HCT116 (cell line): ENCODE data around the gene GSC2. TPM values are rescaled to one million over a fixed set of nuclear protein-coding genes. Genes with fewer than 3 reads are reported as not detected.

Experiments
- ATAC-seq: fragments of 200-7000 bp; cut with Tn5 transposase; 2 replicates; pipeline ENCODE4 v1.9.1; 2020; ENCODE audit warnings: mild to moderate bottlenecking, moderate library complexity
- BruUV-seq: library from RNA; stranded (reverse); fragments of 400-500 nt; replicated peaks from 2 replicates; lab custom pipeline; 2021; lab: Mats Ljungman, UMichigan
- CTCF ChIA-PET: fragments of 300-600 bp; sonication (Branson Sonifier 250); formaldehyde crosslinking; loops from one replicate; lab custom pipeline; 2021; ENCODE audit warnings: antibody characterized with exemption; lab: Charles Lee
- POLR2A ChIA-PET: fragments of 300-600, 350-600 bp; sonication (Branson Sonifier 250); formaldehyde crosslinking; loops from one replicate; lab custom pipeline; 2021; ENCODE audit warnings: antibody characterized with exemption; lab: Charles Lee
- RAD21 ChIA-PET, 2 experiments: fragments of 300-600 bp; sonication (Branson Sonifier 250); formaldehyde crosslinking; loops; one replicate each; lab custom pipeline; 2023; ENCODE audit warnings: low total read pairs in 2 of 2; ENCODE audit not compliant: uncharacterized antibody in 2 of 2, unreplicated experiment in 2 of 2, low non-redundant PET in 1 of 2; lab: Charles Lee
- DNase-seq: peaks from one replicate; pipeline ENCODE4 v3.0.0-alpha.2; 2010; ENCODE audit warnings: low read depth, low spot score
- H2AFZ ChIP-seq: fragments of 200-600 bp; shearing (Covaris generic), sonication (generic); 2 replicates; pipeline ENCODE4 v1.6.1; 2017; ENCODE audit warnings: low read depth, mixed run types, mixed read lengths, antibody characterized with exemption, low read length; ENCODE audit not compliant: poor library complexity, severe bottlenecking
- H3K27ac ChIP-seq: 2 replicates; pipeline ENCODE4 v1.5.1; 2012; ENCODE audit warnings: low read depth, low read length
- H3K27me3 ChIP-seq: fragments of 200-600 bp; sonication (generic); 2 replicates; pipeline ENCODE4 v1.6.1; 2016; ENCODE audit warnings: mixed run types, low read length, mixed read lengths; ENCODE audit not compliant: insufficient read depth
- H3K36me3 ChIP-seq, 2 experiments: fragments of 200-500 bp in 1 of 2; fragments of 200-600 bp in 1 of 2; sonication (Bioruptor generic) in 1 of 2; sonication (generic) in 1 of 2; 2 replicates each; pipeline versions ENCODE4 v1.5.1 to v1.6.1; 2014 to 2016; ENCODE audit warnings: low read length in 2 of 2, inconsistent platforms in 1 of 2, mixed read lengths in 1 of 2, mixed run types in 1 of 2; ENCODE audit not compliant: insufficient read depth in 2 of 2, control insufficient read depth in 1 of 2
- H3K4me1 ChIP-seq, 2 experiments: fragments of 200-600 bp in 1 of 2; sonication (generic) in 1 of 2; 2 replicates each; pipeline versions ENCODE4 v1.5.1 to v1.6.1; 2012 to 2017; ENCODE audit warnings: low read length in 2 of 2, inconsistent platforms in 1 of 2, mild to moderate bottlenecking in 1 of 2, mixed read lengths in 1 of 2, mixed run types in 1 of 2, moderate library complexity in 1 of 2; ENCODE audit not compliant: insufficient read depth in 2 of 2, control insufficient read depth in 1 of 2
- H3K4me2 ChIP-seq: fragments of 200-600 bp; sonication (generic); 2 replicates; pipeline ENCODE4 v1.6.1; 2017; ENCODE audit warnings: mixed run types, low read length, mixed read lengths
- H3K4me3 ChIP-seq, 2 experiments: fragments of 200-600 bp in 1 of 2; sonication (generic) in 1 of 2; replicated peaks in 1 of 2; 2 replicates each; pipeline ENCODE4 v1.5.1; 2011 to 2016; ENCODE audit warnings: low read length in 2 of 2, control low read depth in 1 of 2, low read depth in 1 of 2, mild to moderate bottlenecking in 1 of 2, mixed read lengths in 1 of 2, mixed run types in 1 of 2
- H3K79me2 ChIP-seq: fragments of 200-600 bp; sonication (generic); 2 replicates; pipeline ENCODE4 v1.6.1; 2017; ENCODE audit warnings: mild to moderate bottlenecking, mixed run types, low read length, moderate library complexity, mixed read lengths; ENCODE audit not compliant: insufficient read depth
- H3K9ac ChIP-seq: fragments of 200-600 bp; sonication (generic); 2 replicates; pipeline ENCODE4 v1.6.1; 2016; ENCODE audit warnings: low read length, mixed read lengths
- H3K9me2 ChIP-seq: fragments of 200-600 bp; sonication (generic), shearing (Covaris generic); 2 replicates; pipeline ENCODE4 v1.6.1; 2017; ENCODE audit warnings: mixed run types, mild to moderate bottlenecking, moderate library complexity; ENCODE audit not compliant: insufficient read depth
- H3K9me3 ChIP-seq, 2 experiments: fragments of 200-500 bp in 1 of 2; fragments of 200-600 bp in 1 of 2; sonication (Bioruptor generic) in 1 of 2; sonication (generic) in 1 of 2; 2 replicates each; pipeline ENCODE4 v1.6.1; 2014 to 2017; ENCODE audit warnings: low read length in 2 of 2, mixed read lengths in 2 of 2, inconsistent platforms in 1 of 2, low read depth in 1 of 2, mild to moderate bottlenecking in 1 of 2, mixed run types in 1 of 2, moderate library complexity in 1 of 2; ENCODE audit not compliant: control insufficient read depth in 1 of 2, insufficient read depth in 1 of 2
- H4K20me1 ChIP-seq: fragments of 200-600 bp; sonication (generic), shearing (Covaris generic); 2 replicates; pipeline ENCODE4 v1.6.1; 2017; ENCODE audit warnings: mixed run types, mild to moderate bottlenecking, moderate library complexity; ENCODE audit not compliant: insufficient read depth
- CEBPB ChIP-seq: IDR thresholded peaks from 2 replicates; pipeline ENCODE4 v1.6.1; 2012; ENCODE audit warnings: low read depth
- CTCF ChIP-seq, 3 experiments: fragments of 200-600 bp in 1 of 3; sonication (generic) in 1 of 3; IDR thresholded peaks in 2 of 3; conservative IDR thresholded peaks in 1 of 3; 2 replicates each; pipeline ENCODE4 v1.5.1; 2012 to 2017; ENCODE audit warnings: low read depth in 2 of 3, low read length in 2 of 3, antibody characterized with exemption in 1 of 3, borderline replicate concordance in 1 of 3, control low read depth in 1 of 3, mild to moderate bottlenecking in 1 of 3, mixed read lengths in 1 of 3, mixed run types in 1 of 3, moderate library complexity in 1 of 3; ENCODE audit not compliant: insufficient read depth in 1 of 3
- EGR1 ChIP-seq: IDR thresholded peaks from 2 replicates; pipeline ENCODE4 v1.6.1; 2012; ENCODE audit warnings: low read depth
- EZH2 ChIP-seq: fragments of 200-600 bp; sonication (generic); IDR thresholded peaks from 2 replicates; pipeline ENCODE4 v1.6.1; 2017; ENCODE audit warnings: antibody characterized with exemption, mixed run types
- EZH2phosphoT487 ChIP-seq: fragments of 200-600 bp; IDR thresholded peaks from 2 replicates; pipeline ENCODE4 v1.6.1; 2018; ENCODE audit warnings: antibody characterized with exemption, borderline replicate concordance
- FOSL1 ChIP-seq: IDR thresholded peaks from 2 replicates; pipeline ENCODE4 v1.6.1; 2012; ENCODE audit warnings: low read depth
- POLR2A ChIP-seq: IDR thresholded peaks from 2 replicates; pipeline ENCODE4 v1.7.0; 2011; ENCODE audit warnings: borderline replicate concordance; ENCODE audit not compliant: insufficient read depth, insufficient read length; ENCODE audit errors: extremely low read depth
- POLR2AphosphoS5 ChIP-seq: IDR thresholded peaks from 2 replicates; pipeline ENCODE4 v1.6.1; 2011; ENCODE audit warnings: mild to moderate bottlenecking, low read depth, low read length, moderate library complexity
- REST ChIP-seq: IDR thresholded peaks from 2 replicates; pipeline ENCODE4 v1.6.1; 2012; ENCODE audit warnings: low read depth
- SIN3A ChIP-seq: IDR thresholded peaks from 2 replicates; pipeline ENCODE4 v1.6.1; 2012; ENCODE audit warnings: low read depth
- SP1 ChIP-seq: IDR thresholded peaks from 2 replicates; pipeline ENCODE4 v1.6.1; 2012; ENCODE audit warnings: low read depth
- SRF ChIP-seq: IDR thresholded peaks from 2 replicates; pipeline ENCODE4 v1.6.1; 2012; ENCODE audit warnings: low read depth
- TCF7L2 ChIP-seq: IDR thresholded peaks from 2 replicates; pipeline ENCODE4 v1.7.0; 2011; ENCODE audit warnings: borderline replicate concordance, inconsistent platforms; ENCODE audit not compliant: insufficient read depth, insufficient read length; ENCODE audit errors: extremely low read depth
- ZNF274 ChIP-seq: fragments of 200-500 bp; sonication (Bioruptor generic); IDR thresholded peaks from 2 replicates; pipeline ENCODE4 v1.6.1; 2014; ENCODE audit warnings: mild to moderate bottlenecking, low read depth, low read length, inconsistent platforms
- intact Hi-C: fragments of 100-400 bp; cut with micrococcal nuclease; formaldehyde crosslinking; loops from 2 replicates; pipeline ENCODE4 v1.10.0; 2022
- total RNA-seq: library from RNA; stranded (reverse); gene quantifications from one replicate; pipeline ENCODE4 v1.2.1, GENCODE V29; 2021; ENCODE audit not compliant: unreplicated experiment
- TF ChIP-seq, protein P1 (sequence below): IDR thresholded peaks from 2 replicates; pipeline ENCODE4 v1.6.1; 2012
- TF ChIP-seq, protein P2 (sequence below): IDR thresholded peaks from 2 replicates; pipeline ENCODE4 v1.6.1; 2012

The GSC2 gene
- total RNA-seq, 1 experiment from 2014 or later, result not detected

GRCh38 chr22:19187716-19188563, 37.8 kb upstream of the GSC2 start:
- H2AFZ ChIP-seq, result no peak overlapping the region
- no peak overlapping the region for H3K27ac ChIP-seq
- TF ChIP-seq REST (no peak), POLR2AphosphoS5 (no peak), EZH2phosphoT487 (no peak), SIN3A (no peak), TCF7L2 (no peak), CEBPB (no peak), CTCF (IDR thresholded peaks at IDR 0.05 in 2 of 3, conservative IDR thresholded peaks at IDR 0.05 in 1 of 3; ENCODE audit: borderline replicate concordance in 1 of 3, insufficient read depth in 1 of 3, low read depth in 2 of 3, low read length in 2 of 3) (no peak), ZNF274 (no peak), EZH2 (no peak), SRF (no peak), FOSL1 (no peak), SP1 (no peak), POLR2A (no peak), EGR1 (no peak)
- TF ChIP-seq, protein P1, sequence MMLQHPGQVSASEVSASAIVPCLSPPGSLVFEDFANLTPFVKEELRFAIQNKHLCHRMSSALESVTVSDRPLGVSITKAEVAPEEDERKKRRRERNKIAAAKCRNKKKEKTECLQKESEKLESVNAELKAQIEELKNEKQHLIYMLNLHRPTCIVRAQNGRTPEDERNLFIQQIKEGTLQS, result no peak
- TF ChIP-seq, protein P2, sequence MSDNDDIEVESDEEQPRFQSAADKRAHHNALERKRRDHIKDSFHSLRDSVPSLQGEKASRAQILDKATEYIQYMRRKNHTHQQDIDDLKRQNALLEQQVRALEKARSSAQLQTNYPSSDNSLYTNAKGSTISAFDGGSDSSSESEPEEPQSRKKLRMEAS, result no peak
- TF ChIP-seq, all 23 proteins: peak for 0
- H3K9me3 ChIP-seq, result no peaks in the 10 kb centered on the region
- H3K4me3 ChIP-seq, result no peak overlapping the region
- no peaks in the 10 kb centered on the region for H3K79me2 ChIP-seq
- no peaks in the 10 kb centered on the region for H4K20me1 ChIP-seq
- CTCF ChIA-PET, result no interaction called here
- no peaks in the 10 kb centered on the region for H3K9me2 ChIP-seq
- H3K9ac ChIP-seq, result no peak overlapping the region
- BruUV-seq, result no TSS peak
- intact Hi-C loops, result no loop called here
- POLR2A ChIA-PET, result no interaction called here
- H3K4me1 ChIP-seq, result peaks cover 2 to 11% of the 10 kb centered on the region in 2 experiments; a peak in 2 of 4 replicates
- H3K4me2 ChIP-seq, result no peak overlapping the region
- no peaks in the 10 kb centered on the region for H3K36me3 ChIP-seq
- DNase-seq, result no peak
- RAD21 ChIA-PET, result no interaction called here
- H3K27me3 ChIP-seq, result no peaks in the 10 kb centered on the region
- no peak for ATAC-seq
